GM06990 (cell line): Measurements from ENCODE around the gene C13orf46.

Experiments
- DNase-seq: peaks from one replicate; pipeline ENCODE4 v3.0.0-alpha.2; 2011; ENCODE audit not compliant: insufficient read length; ENCODE audit errors: extremely low read depth
- H3K27me3 ChIP-seq: replicated peaks from 2 replicates; pipeline ENCODE4 v1.6.0; 2011; ENCODE audit warnings: low read length; ENCODE audit not compliant: control insufficient read depth, insufficient read depth
- H3K36me3 ChIP-seq: 2 replicates; pipeline ENCODE4 v1.5.1; 2011; ENCODE audit warnings: low read length; ENCODE audit not compliant: control insufficient read depth, insufficient read depth
- H3K4me3 ChIP-seq: replicated peaks from 2 replicates; pipeline ENCODE4 v1.5.1; 2011; ENCODE audit warnings: low read depth, mild to moderate bottlenecking, control low read depth, low read length
- TF ChIP-seq, protein P1 (sequence below): IDR thresholded peaks from 2 replicates; pipeline ENCODE4 v1.5.1; 2011; ENCODE audit warnings: low read length, control low read depth, mild to moderate bottlenecking, inconsistent platforms; ENCODE audit not compliant: insufficient read depth, poor library complexity, severe bottlenecking

The C13orf46 gene

DNA sequence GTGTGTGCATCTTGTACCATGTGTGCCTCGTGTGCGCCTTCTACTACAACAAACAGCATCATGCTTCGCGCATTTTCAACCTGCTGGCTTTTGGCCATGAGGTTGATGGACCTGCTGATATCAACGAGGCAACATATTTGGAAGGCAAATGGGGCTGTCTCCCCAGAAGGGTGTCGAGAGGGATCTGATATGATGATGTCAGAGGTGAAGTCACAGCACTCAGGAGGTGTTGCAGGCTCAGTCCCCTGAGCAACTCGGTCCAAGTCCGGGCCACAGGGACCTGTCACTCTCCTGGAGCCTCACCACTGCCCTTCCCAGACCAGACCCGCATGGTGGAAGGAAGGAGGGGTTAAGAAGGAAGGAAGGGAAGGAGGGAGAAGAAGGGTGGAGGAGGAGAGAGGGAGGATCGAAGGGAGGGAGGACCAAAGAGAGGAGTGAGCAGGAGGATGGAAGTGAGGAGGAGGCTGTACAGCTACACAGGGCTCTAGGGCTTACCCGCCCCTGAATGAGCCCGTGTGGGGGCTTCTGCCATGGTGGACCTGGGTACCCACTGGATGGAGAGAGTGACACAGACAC, 6.7 kb upstream of the C13orf46 start:
- TF ChIP-seq, protein P1, sequence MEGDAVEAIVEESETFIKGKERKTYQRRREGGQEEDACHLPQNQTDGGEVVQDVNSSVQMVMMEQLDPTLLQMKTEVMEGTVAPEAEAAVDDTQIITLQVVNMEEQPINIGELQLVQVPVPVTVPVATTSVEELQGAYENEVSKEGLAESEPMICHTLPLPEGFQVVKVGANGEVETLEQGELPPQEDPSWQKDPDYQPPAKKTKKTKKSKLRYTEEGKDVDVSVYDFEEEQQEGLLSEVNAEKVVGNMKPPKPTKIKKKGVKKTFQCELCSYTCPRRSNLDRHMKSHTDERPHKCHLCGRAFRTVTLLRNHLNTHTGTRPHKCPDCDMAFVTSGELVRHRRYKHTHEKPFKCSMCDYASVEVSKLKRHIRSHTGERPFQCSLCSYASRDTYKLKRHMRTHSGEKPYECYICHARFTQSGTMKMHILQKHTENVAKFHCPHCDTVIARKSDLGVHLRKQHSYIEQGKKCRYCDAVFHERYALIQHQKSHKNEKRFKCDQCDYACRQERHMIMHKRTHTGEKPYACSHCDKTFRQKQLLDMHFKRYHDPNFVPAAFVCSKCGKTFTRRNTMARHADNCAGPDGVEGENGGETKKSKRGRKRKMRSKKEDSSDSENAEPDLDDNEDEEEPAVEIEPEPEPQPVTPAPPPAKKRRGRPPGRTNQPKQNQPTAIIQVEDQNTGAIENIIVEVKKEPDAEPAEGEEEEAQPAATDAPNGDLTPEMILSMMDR = no peak
- Histone ChIP-seq H3K4me3 (no peak overlapping the region), H3K27me3 (no peaks in the 10 kb centered on the region), H3K36me3 (peaks cover 33% of the 10 kb centered on the region)
- DNase-seq = no peak

- no peak for DNase-seq
- peaks cover 34% of the 10 kb centered on the region for H3K36me3 ChIP-seq
- H3K4me3 ChIP-seq = no peak overlapping the region
- H3K27me3 ChIP-seq = no peaks in the 10 kb centered on the region
- TF ChIP-seq, protein P1 = no peak
Observed at GRCh38 chr13:113979791-113980471, 6.1 kb upstream of the C13orf46 start.

- no peak overlapping the region for H3K4me3 ChIP-seq
- peaks cover 35% of the 10 kb centered on the region for H3K36me3 ChIP-seq
- DNase-seq = no peak
- no peaks in the 10 kb centered on the region for H3K27me3 ChIP-seq
- TF ChIP-seq, protein P1 = no peak
Observed at GRCh38 chr13:113978741-113979481, 5.0 kb upstream of the C13orf46 start.

GRCh38 chr13:113977976-113978375, 4.1 kb upstream of the C13orf46 start:
- TF ChIP-seq, protein P1 = no peak

GRCh38 chr13:113976711-113977684, 3.1 kb upstream of the C13orf46 start:
- H3K27me3 ChIP-seq = no peaks in the 10 kb centered on the region
- DNase-seq = no peak
- TF ChIP-seq, protein P1 = no peak
- H3K4me3 ChIP-seq = no peak overlapping the region
- peaks cover 32% of the 10 kb centered on the region for H3K36me3 ChIP-seq

More at GRCh38 chr13:113977976-113978375, 4.1 kb upstream of the C13orf46 start:
- Histone ChIP-seq H3K27me3 (no peaks in the 10 kb centered on the region), H3K4me3 (no peak overlapping the region), H3K36me3 (peaks cover 37% of the 10 kb centered on the region)
- no peak for DNase-seq
